Fibroblast of villous mesenchyme (primary cell): ENCODE results near the gene BNIP1. TPM values are rescaled to one million over a fixed set of nuclear protein-coding genes. Genes with fewer than 3 reads are reported as not detected.

Experiments used
- DNase-seq: peaks from one replicate; pipeline ENCODE4 v3.0.0-alpha.2; 2010; ENCODE audit warnings: low read depth
- H3K4me3 ChIP-seq: 2 replicates; pipeline ENCODE4 v1.5.1; 2011; ENCODE audit warnings: low read depth, mild to moderate bottlenecking, low read length
- total RNA-seq: library from RNA; depleted of rRNA; stranded (reverse); fragments of >200 nt; gene quantifications from 2 replicates; pipeline ENCODE4 v1.2.3, GENCODE V29; 2012
- TF ChIP-seq, protein P1 (sequence below): IDR thresholded peaks from 2 replicates; pipeline ENCODE4 v1.5.1; 2012; ENCODE audit warnings: low read depth, mild to moderate bottlenecking, low read length; ENCODE audit not compliant: insufficient read depth

Gene BNIP1
- total RNA-seq, 1 donor: 21.6 TPM

DNA sequence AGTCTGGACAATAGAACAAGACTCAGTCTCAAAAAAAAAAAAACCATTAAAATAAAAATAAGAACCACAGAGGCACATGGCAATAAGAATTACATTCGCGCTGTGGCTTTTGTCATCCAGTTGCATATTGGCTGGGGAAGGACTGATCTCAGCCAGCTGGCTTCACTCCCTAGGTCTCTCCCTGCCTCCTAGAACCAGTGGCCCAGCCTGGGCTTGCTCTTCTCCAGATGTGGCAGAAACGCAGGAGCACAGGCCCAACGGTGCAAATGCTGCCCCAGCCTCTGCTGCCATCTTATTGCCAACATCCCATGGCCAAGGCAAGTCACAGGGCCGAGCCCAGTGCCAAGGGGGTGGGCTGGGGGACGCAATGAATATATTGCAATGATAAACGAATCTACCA lies 53.7 kb downstream of the BNIP1 start:
- no peak overlapping the region for H3K4me3 ChIP-seq
- TF ChIP-seq, protein P1, sequence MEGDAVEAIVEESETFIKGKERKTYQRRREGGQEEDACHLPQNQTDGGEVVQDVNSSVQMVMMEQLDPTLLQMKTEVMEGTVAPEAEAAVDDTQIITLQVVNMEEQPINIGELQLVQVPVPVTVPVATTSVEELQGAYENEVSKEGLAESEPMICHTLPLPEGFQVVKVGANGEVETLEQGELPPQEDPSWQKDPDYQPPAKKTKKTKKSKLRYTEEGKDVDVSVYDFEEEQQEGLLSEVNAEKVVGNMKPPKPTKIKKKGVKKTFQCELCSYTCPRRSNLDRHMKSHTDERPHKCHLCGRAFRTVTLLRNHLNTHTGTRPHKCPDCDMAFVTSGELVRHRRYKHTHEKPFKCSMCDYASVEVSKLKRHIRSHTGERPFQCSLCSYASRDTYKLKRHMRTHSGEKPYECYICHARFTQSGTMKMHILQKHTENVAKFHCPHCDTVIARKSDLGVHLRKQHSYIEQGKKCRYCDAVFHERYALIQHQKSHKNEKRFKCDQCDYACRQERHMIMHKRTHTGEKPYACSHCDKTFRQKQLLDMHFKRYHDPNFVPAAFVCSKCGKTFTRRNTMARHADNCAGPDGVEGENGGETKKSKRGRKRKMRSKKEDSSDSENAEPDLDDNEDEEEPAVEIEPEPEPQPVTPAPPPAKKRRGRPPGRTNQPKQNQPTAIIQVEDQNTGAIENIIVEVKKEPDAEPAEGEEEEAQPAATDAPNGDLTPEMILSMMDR: no peak
- no peak for DNase-seq

DNA sequence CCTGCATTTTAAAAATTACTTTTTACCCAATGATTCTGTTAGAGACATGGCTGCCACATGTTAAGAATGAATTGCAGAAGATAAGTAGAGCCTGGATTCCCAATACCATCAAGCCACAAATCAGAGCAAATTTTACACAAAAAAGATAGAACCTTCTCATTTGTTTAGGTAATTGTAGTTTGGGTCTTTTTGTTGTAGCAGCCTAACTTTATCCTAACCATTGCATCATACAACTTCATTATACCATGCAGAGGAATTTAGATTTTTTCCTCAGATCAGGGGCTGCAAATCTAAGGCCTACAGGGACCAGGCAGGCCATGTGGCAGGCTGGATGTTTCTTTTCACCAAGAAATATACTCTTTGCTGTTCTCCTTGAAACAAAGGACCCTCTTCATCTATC lies 56.0 kb downstream of the BNIP1 start:
- no peak overlapping the region for H3K4me3 ChIP-seq
- TF ChIP-seq, protein P1: no peak
- no peak for DNase-seq

DNA sequence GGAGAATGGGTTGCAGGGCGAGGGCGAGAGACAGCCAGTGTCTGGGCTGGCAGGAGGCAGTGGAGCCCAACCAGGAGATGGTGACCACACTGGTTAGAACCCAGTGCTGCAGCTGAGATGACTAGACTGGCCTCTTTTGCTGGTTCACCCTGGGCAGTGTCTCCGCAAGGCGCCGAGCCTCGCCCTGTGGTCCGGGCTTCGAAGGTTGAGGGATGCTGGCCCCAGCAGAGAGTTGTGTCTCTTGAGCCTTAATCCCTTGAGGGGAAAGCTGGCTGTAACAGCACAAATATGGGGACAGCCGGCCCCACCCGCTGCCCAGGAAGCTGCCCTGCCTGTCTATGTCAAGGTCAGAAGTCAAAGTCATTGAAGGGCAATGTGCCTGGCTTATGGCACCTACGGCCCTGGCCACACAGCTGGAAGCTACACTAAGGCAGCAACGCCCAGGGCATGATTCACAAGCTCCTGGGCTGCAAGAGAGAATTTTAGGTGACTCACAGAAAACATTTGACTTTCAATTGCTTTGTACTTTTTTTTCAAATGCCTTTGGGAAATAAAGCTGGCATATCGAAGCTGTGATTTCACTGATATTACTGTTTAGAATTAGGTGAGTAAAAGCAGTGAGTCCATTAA lies 57.4 kb downstream of the BNIP1 start:
- DNase-seq: peak; percentile 37

DNA sequence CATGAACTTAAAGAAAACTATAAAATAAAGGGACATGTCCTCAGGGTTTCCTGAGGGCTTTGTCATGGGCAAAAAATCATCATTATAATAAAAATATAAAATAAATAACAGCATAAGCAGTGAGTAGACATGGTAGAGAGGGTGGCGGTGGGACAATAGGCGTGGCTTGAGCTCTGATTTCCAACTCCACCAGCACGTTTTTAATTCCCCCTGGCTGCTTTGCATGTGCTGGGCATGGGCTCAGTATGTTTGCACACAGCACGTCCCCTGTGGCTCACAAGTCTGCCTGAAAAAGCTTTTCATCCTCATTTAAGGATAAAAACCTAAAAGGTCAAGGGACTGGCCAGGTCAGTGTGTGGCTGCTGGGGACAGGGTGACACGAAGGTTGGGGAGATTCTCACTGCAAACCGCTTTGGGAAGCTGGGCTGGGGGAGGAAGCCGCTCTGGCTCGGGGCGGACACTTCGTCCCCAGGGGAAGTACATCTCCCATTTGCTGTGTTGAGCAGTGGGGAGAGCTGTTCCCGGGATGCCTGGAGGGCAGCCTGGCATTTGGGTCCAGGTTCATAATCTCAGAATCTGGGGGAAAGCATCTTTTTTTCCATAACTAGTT lies 58.0 kb downstream of the BNIP1 start:
- no peak overlapping the region for H3K4me3 ChIP-seq
- DNase-seq: no peak
- TF ChIP-seq, protein P1: no peak

More for the DNA sequence above, 57.4 kb downstream of the BNIP1 start:
- no peak overlapping the region for H3K4me3 ChIP-seq
- TF ChIP-seq, protein P1: no peak

DNA sequence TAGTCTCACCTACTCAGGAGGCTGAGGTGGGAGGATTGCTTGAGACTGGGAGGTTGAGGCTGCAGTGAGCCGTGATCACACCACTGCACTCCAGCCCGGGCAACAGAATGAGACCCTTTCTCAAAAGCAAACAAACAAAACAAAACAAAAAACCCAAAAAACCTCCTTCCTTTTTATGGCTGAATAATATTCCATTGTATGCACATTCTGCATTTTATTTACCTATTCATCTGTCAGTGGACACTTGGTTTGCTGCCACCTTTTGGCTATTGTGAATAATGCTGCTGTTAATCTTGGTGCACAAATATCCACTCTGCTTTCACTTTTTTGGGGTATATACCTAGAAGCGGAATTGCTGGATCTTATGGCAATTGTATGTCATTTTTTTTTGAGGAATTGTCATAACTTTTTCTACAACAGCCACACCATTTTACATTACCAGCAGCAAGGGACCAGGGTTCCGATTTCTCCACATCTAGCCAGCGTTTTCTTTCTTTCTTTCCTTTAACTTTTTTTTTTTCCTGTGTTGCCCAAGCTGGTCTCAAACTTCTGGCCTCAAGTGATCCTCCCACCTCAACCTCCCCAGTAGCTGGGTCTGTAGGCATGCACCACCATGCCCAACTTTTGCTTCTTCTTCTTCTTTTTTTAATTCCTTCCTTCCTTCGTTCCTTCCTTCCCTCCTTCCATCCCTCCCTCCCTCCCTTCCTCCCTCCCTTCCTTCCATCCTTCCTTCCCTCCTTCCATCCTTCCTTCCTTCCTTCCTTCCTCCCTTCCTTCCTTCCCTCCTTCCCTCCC lies 60.1 kb downstream of the BNIP1 start:
- H3K4me3 ChIP-seq: no peak overlapping the region
- TF ChIP-seq, protein P1: peak; percentile 67
- peak; percentile 42 for DNase-seq

DNA sequence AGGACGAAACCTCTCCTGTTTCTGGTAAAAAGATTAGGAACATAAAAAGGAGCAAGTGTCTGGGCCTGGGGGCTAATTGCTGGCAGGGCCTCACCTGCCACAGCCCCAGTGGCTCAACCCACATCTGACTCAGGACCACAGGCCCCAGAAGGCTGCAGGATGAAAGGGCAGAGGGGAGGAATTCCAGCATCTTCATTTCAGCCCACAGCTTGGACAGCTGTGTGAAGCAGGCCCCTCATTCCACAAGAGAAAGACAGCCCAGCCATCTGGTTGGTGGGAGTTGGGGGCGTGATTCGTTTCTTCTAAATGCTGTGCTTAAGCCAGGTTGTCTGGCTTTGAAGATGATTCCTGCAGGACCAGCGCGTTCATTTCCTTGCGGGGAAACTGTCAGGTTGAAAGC lies 61.6 kb downstream of the BNIP1 start:
- H3K4me3 ChIP-seq: no peak overlapping the region
- TF ChIP-seq, protein P1: no peak
- DNase-seq: no peak
